Muscle layer of colon (tissue), 2 donors: ENCODE data around the gene TRIP4.

ENCODE experiments used
- H3K27ac ChIP-seq: one replicate; pipeline ENCODE4 v1.7.0; 2013; ENCODE audit warnings: low read depth, mild to moderate bottlenecking, low read length, moderate library complexity
- H3K27me3 ChIP-seq, 2 donors: one replicate each; pipeline ENCODE4 v1.7.0; 2013; ENCODE audit warnings: low read length in 2 of 2, mild to moderate bottlenecking in 2 of 2; ENCODE audit not compliant: insufficient read depth in 2 of 2, control insufficient read depth in 1 of 2
- H3K36me3 ChIP-seq: one replicate; pipeline ENCODE4 v1.7.0; 2013; ENCODE audit warnings: mild to moderate bottlenecking, low read length; ENCODE audit not compliant: insufficient read depth
- H3K4me1 ChIP-seq: one replicate; pipeline ENCODE4 v1.7.0; 2013; ENCODE audit warnings: mild to moderate bottlenecking, low read length; ENCODE audit not compliant: insufficient read depth
- H3K4me3 ChIP-seq, 2 donors: one replicate each; pipeline ENCODE4 v1.7.0; 2013; ENCODE audit warnings: low read length in 2 of 2, low read depth in 1 of 2, mild to moderate bottlenecking in 1 of 2, moderate library complexity in 1 of 2
- H3K9ac ChIP-seq: one replicate; pipeline ENCODE4 v1.7.0; 2013; ENCODE audit warnings: low read length
- H3K9me3 ChIP-seq: one replicate; pipeline ENCODE4 v1.7.0; 2013; ENCODE audit warnings: mild to moderate bottlenecking, low read length
- donor health status: abdominal sarcoma.
- donor health status: Adenocarcinoma of cecum.

Gene TRIP4

DNA sequence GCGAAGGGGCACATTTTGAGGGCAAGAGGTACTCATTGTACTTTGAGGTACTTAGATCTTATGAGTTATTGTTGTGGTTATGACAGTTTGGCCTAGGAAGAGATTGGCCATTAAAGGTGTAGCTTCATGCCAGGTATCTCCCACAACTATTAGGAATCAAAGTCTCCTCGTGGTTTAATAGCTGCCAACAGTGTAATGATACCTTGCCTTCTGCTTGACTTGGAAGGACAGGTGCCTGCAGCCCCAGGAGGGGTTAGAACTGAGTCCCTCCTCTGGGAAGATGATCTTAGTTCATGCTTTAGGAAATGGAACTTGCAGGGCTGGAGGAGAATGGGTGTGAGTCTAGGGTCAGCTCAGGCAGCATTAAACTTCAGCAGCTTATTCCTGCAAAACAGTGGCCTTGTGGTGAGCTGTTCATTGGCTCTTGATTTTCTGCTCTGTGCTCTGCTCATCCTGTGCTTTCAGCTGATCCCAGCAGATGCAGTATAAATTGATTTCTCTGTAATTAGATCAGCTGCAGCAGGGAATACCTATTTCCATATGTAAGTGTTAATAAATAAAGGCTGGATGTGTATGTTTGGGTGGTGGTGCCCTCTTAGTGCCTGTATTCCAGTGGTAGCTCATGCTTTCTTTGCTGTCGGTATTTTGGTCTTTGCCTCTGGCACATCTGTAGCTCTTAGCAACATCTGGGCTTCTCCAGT, 113.2 kb downstream of the TRIP4 start:
- Histone ChIP-seq H3K4me3 (no peak overlapping the region), H3K27me3 (no peaks in the 10 kb centered on the region), H3K9me3 (no peaks in the 10 kb centered on the region), H3K36me3 (peaks cover 17% of the 10 kb centered on the region), H3K27ac (peak overlapping the region; percentile 7), H3K4me1 (peaks cover 54% of the 10 kb centered on the region), H3K9ac (no peak overlapping the region)

DNA sequence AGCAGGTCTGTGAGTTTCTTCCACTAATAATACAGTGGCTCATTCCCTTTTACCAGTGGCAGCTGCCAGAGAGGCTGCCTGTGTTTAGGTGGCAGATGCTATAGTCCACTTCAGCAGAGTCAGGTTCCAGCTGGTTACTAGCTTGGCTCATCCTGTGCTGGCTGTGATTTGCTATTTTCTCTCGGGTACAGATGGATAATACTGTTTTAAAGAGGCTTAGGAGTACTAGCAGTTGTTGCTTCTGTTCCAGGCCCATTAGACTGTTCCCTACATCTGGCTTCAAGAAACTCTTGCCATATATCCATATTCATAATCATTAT, 113.7 kb downstream of the TRIP4 start:
- H3K4me3 ChIP-seq = no peak overlapping the region
- no peaks in the 10 kb centered on the region for H3K27me3 ChIP-seq
- H3K9me3 ChIP-seq = no peaks in the 10 kb centered on the region
- peak overlapping the region; percentile 7 for H3K27ac ChIP-seq
- peaks cover 49% of the 10 kb centered on the region for H3K4me1 ChIP-seq
- no peak overlapping the region for H3K9ac ChIP-seq
- H3K36me3 ChIP-seq = peaks cover 17% of the 10 kb centered on the region

DNA sequence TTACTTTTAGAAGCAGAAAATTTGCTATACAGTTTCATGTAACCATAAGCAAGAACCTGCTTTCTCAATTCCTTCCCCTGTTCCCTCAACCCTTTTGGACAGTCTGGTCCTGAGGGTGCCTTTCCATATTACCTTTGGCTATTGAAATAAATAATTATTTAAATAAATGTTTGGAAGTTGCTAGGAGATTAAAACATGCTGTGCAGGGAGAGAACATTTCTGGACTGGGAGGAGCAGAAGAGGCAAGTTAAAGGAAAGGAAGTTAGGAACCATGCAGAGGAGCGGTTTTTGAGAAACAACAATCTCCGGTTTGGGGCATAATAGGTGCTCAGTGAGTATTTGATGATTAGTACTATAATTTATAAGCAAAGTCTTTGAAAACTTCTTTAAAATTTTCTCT, 114.5 kb downstream of the TRIP4 start:
- Histone ChIP-seq H3K9me3 (no peaks in the 10 kb centered on the region), H3K4me3 (no peak overlapping the region), H3K9ac (no peak overlapping the region), H3K36me3 (peaks cover 17% of the 10 kb centered on the region), H3K27ac (peak overlapping the region; percentile 30), H3K27me3 (no peaks in the 10 kb centered on the region), H3K4me1 (peaks cover 51% of the 10 kb centered on the region)

GRCh38 chr15:64502551-64502950, 114.9 kb downstream of the TRIP4 start:
- Histone ChIP-seq H3K9me3 (no peaks in the 10 kb centered on the region), H3K36me3 (peaks cover 17% of the 10 kb centered on the region), H3K9ac (no peak overlapping the region), H3K4me3 (no peak overlapping the region), H3K27me3 (no peaks in the 10 kb centered on the region), H3K27ac (peak overlapping the region; percentile 74), H3K4me1 (peaks cover 55% of the 10 kb centered on the region)

DNA sequence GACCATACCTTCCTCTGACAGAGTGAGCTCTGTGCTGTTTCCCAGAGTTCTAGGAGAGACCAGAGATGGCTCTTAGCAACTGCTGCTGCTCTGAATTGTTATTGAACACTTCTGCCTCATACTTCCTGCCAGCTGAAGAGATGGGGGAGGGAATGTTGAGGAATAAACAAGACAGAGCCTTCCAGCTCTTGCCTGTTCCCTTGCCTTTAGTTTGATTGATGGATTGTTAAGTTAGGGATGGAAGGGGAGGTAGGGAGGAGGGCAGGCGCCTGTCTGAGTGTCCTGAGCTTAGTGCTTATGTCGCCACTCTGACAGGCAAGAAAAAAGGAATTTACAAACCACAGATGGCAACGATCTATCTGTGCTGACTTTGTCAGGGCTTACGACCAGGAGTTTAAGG, 115.6 kb downstream of the TRIP4 start:
- H3K36me3 ChIP-seq = peaks cover 17% of the 10 kb centered on the region
- no peak overlapping the region for H3K9ac ChIP-seq
- H3K4me1 ChIP-seq = peaks cover 62% of the 10 kb centered on the region
- peak overlapping the region; percentile 74 for H3K27ac ChIP-seq
- H3K9me3 ChIP-seq = no peaks in the 10 kb centered on the region
- no peaks in the 10 kb centered on the region for H3K27me3 ChIP-seq
- H3K4me3 ChIP-seq = peak overlapping the region in 1 of 2 donors; percentile 12

- Histone ChIP-seq H3K27me3 (no peaks in the 10 kb centered on the region), H3K36me3 (peaks cover 17% of the 10 kb centered on the region), H3K9me3 (no peaks in the 10 kb centered on the region), H3K9ac (no peak overlapping the region), H3K27ac (peak overlapping the region; percentile 74), H3K4me1 (peaks cover 65% of the 10 kb centered on the region), H3K4me3 (peak overlapping the region in 1 of 2 donors; percentile 12)
These were observed 116.0 kb downstream of the TRIP4 start for GRCh38 chr15:64503640-64504039.
